ENCODE measurements around the gene LARGE1. TPM values are rescaled to one million over a fixed set of nuclear protein-coding genes. Genes with fewer than 3 reads are reported as not detected.

LARGE1 gene
- total RNA-seq, 2 donors from 2014 or later: 80.5 to 101 TPM

DNA sequence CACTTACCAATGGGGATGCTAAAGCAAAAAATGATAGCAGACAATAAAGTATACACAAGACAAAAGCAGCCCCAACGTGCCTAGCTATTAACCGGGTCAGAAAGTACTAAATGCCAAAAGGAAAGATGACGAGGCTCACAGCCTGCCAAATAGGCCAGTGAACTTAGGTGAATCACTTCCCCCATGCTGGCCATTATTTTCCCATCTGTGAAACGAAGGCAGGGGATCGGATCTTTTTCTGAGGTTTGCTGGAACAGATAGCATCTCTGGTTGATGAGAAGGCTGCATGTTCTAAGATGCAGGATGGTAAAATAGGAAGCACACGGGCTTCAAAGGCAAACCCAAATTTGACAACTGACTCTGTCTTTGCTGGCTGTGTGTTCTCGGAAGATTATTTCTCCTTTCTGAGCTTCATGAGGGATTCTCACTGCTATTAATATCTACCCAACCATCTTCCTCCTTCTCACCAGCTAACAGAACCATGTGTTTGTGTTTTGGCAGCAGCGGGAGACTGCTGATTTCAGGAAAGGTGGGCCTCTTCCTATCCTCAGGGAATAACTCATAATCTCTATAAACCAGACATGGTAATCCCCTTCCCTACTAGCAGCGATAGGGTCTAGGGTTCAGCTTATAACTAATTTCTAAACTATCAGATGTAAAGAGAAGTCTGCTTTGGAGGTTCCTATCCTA, 390.7 kb downstream of the LARGE1 start:
- H3K27ac ChIP-seq: peak overlapping the region in 1 of 2 donors; percentile 46
- DNase-seq (ENCODE audit: low spot score): no peak
- TF ChIP-seq, protein P1, sequence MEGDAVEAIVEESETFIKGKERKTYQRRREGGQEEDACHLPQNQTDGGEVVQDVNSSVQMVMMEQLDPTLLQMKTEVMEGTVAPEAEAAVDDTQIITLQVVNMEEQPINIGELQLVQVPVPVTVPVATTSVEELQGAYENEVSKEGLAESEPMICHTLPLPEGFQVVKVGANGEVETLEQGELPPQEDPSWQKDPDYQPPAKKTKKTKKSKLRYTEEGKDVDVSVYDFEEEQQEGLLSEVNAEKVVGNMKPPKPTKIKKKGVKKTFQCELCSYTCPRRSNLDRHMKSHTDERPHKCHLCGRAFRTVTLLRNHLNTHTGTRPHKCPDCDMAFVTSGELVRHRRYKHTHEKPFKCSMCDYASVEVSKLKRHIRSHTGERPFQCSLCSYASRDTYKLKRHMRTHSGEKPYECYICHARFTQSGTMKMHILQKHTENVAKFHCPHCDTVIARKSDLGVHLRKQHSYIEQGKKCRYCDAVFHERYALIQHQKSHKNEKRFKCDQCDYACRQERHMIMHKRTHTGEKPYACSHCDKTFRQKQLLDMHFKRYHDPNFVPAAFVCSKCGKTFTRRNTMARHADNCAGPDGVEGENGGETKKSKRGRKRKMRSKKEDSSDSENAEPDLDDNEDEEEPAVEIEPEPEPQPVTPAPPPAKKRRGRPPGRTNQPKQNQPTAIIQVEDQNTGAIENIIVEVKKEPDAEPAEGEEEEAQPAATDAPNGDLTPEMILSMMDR (IDR thresholded peaks at IDR 0.05): no peak

DNA sequence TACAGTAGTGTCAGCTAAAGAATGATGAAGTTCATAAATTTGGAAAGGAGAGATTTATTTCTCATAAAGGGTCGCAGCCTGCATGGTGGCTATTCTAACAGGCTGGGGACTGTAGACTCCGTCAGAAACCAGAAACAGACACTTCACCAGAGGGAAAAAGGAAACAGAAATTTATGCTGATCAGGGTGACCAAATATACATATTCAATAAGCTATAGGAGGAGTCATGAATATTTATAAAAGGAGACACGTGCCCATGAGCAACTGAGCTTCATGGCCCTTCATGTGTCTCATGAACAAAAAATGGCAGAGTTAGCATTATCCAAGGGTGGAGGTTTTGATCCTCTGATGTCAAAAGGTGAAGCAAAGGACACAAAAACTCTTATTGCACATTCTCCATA, 392.1 kb downstream of the LARGE1 start:
- TF ChIP-seq, protein P1 (IDR thresholded peaks at IDR 0.05): no peak
- H3K4me3 ChIP-seq: no peak overlapping the region
- peaks cover 0 to 4% of the 10 kb centered on the region in 2 donors for H3K4me1 ChIP-seq
- H3K27me3 ChIP-seq: no peaks in the 10 kb centered on the region
- no peak overlapping the region for H3K27ac ChIP-seq
- H3K36me3 ChIP-seq: no peaks in the 10 kb centered on the region
- H3K9me3 ChIP-seq: no peaks in the 10 kb centered on the region
- DNase-seq (ENCODE audit: low spot score): no peak

More for the DNA sequence above, 390.7 kb downstream of the LARGE1 start:
- Histone ChIP-seq H3K9me3 (no peaks in the 10 kb centered on the region), H3K27me3 (no peaks in the 10 kb centered on the region), H3K36me3 (no peaks in the 10 kb centered on the region), H3K4me1 (peaks cover 0 to 4% of the 10 kb centered on the region in 2 donors), H3K4me3 (no peak overlapping the region)

DNA sequence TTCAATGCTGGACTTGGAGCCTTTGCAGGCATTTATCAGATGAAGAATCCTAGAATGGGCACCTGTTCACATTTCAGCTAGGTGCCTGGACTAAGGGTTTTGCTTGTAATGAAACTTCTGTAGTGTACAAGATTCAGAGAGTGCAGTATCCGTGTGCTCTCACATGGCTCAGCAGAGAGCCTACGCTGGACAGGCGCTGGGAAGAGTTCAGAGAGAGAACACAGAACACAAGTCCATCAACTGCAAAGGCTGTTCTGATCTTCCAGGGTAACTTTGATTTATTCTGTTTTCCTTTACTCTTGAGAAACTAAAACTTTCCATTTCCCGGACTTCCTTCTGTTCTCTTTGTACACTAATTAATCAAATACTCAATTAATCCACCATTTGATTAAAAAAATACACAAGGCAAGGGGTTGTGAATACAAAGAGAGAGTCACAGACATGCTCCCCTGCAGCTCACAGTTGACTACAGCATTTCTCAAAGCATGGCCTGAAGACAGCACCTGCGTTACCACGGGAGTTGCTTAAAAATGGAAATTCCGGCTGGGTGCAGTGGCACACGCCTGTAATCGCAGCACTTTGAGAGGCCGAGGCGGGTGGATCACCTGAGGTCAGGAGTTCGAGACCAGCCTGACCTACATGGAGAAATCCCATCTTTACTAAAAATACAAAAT, 393.7 kb downstream of the LARGE1 start:
- Histone ChIP-seq H3K9me3 (no peaks in the 10 kb centered on the region), H3K36me3 (no peaks in the 10 kb centered on the region), H3K4me3 (no peak overlapping the region), H3K27me3 (no peaks in the 10 kb centered on the region), H3K27ac (no peak overlapping the region), H3K4me1 (peaks cover 0 to 4% of the 10 kb centered on the region in 2 donors)
- DNase-seq (ENCODE audit: low spot score): no peak
- TF ChIP-seq, protein P1 (IDR thresholded peaks at IDR 0.05): no peak

DNA sequence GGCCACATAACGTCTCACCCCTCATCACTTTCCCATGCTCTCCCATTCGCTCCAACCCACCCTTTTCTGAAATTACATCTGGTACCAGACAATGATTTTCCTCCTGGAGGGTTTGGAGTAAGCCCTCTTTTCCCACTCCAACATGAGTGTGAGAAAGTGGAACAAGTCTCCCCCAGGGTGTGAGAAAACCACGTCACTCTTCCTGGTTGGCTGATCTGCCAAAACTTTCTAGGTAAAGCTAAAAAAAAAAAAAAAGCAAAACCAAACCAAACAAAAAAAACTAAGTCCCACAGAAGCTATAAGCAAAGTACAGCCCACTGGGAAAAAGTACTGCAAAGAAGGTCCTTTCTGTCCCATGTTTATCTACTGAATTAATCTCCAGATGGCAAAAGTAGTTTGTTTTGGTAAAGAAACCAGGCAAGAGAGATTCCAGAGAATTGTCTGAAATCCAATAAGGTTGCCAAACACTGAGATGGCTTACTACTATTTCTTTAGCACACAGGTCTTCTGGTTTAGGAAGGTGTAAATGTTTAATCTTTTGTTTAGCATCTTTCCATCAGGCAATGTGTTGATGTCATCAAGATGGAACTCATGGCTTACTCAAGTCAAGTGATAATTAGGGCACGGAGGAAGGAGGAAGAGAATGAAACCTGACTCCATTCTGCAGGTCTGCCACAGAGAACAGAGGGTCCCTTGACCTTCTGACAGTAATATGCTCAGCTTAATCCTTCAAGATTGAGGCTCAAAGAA, 395.6 kb downstream of the LARGE1 start:
- Histone ChIP-seq H3K36me3 (no peaks in the 10 kb centered on the region), H3K27ac (no peak overlapping the region), H3K27me3 (no peaks in the 10 kb centered on the region), H3K4me3 (no peak overlapping the region), H3K4me1 (peaks cover 0 to 4% of the 10 kb centered on the region in 2 donors), H3K9me3 (peaks cover 0 to 4% of the 10 kb centered on the region in 2 donors)
- no peak for DNase-seq (ENCODE audit: low spot score)
- TF ChIP-seq, protein P1 (IDR thresholded peaks at IDR 0.05): no peak

DNA sequence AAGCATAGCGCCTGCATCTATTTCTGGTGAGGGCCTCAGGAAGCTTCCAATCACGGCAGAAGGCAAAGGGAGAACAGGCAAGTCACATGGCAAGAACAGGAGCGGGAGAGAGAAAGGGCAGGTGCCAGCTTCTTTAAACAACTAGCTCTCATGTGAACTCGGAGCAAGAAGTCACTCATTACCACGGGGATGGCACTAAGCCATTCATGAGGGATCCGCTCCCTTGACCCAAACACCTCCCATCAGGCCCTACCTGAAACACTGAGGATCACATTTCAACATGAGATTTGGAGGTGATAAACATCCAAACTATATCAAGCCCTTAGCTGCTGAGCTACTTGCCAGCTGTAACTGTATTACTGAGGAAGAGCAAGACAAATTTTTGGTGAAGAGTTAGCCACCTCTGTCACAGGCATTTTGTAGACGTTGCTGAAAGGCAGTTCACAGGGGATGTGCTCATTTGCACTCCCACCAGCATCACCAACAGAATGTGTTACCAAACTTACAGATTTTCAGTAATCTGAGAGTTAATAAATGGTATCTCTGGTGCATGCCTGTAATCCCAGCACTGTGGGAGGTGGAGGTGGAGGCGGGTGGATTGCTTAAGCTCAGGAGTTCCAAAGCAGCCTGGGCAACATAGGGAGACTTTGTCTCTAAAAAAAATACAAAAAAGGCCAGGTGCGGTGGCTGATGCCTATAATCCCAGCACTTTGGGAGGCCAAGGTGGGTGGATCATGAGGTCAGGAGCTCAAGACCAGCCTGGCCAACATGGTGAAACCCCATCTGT, 398.2 kb downstream of the LARGE1 start:
- DNase-seq (ENCODE audit: low spot score): no peak
- H3K36me3 ChIP-seq: no peaks in the 10 kb centered on the region
- H3K4me1 ChIP-seq: peaks cover 0 to 8% of the 10 kb centered on the region in 2 donors
- TF ChIP-seq, protein P1 (IDR thresholded peaks at IDR 0.05): no peak
- no peak overlapping the region for H3K27ac ChIP-seq
- H3K27me3 ChIP-seq: no peaks in the 10 kb centered on the region
- H3K9me3 ChIP-seq: peaks cover 0 to 4% of the 10 kb centered on the region in 2 donors
- H3K4me3 ChIP-seq: no peak overlapping the region

All from right atrium auricular region (tissue), 2 donors.